DOHH2 (cell line): ENCODE measurements around the gene UBASH3B.

Source experiments
- CTCF ChIP-seq: fragments of 200-600 bp; sonication (generic); IDR thresholded peaks from one replicate; pipeline ENCODE4 v1.5.1; 2014; ENCODE audit warnings: antibody characterized with exemption, mild to moderate bottlenecking, low read depth, low read length; ENCODE audit not compliant: poor library complexity, severe bottlenecking
- EZH2phosphoT487 ChIP-seq: fragments of 200-600 bp; sonication (generic); IDR thresholded peaks from 2 replicates; pipeline ENCODE4 v1.6.1; 2017; ENCODE audit warnings: borderline replicate concordance, mild to moderate bottlenecking, antibody characterized with exemption, low read length, moderate library complexity, mixed read lengths

DNA sequence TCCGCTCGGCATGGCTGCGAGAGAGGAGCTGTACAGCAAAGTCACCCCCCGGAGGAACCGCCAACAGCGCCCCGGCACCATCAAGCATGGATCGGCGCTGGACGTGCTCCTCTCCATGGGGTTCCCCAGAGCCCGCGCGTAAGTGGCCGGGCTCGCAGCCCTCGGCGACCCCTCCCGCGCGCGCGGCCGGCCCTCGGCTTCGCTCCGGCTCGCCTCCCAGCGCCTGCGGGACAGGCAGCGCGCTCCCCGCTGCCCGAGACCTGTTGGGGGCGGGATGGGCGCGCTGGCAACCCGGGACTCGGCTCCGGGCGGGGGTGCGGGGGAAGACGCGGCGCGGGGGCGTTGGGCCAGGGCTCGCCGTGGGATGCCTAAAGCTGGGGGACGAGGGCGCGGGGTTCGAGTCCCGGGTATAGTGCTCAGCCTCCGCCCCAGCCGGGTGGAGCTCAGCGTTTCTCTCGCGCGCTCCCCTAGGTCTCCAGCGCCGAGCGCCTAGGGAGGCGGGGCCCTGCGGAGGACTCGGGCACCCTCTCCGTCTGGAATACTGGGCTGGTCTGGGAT, 630 bp downstream of the UBASH3B start:
- TF ChIP-seq CTCF (no peak), EZH2phosphoT487 (no peak)
